H1 (cell line): ENCODE measurements around the gene ZSWIM6. TPM values are rescaled to one million over a fixed set of nuclear protein-coding genes. Genes with fewer than 3 reads are reported as not detected.

Experiments used
- BACH1 ChIP-seq: IDR thresholded peaks from 2 replicates; pipeline ENCODE4 v1.6.1; 2012; ENCODE audit warnings: low read length, improper control_type of control experiment
- CBX8 ChIP-seq: fragments of 300-800, 300-1000 bp; sonication (generic); IDR thresholded peaks from 2 replicates; pipeline ENCODE4 v1.7.1; 2016; ENCODE audit warnings: low read depth, low read length, borderline replicate concordance
- CREB1 ChIP-seq: IDR thresholded peaks from 2 replicates; pipeline ENCODE4 v1.6.1; 2012; ENCODE audit warnings: inconsistent platforms
- EZH2 ChIP-seq: fragments of 200-600 bp; sonication (generic); IDR thresholded peaks from 2 replicates; pipeline ENCODE4 v1.7.1; 2012; ENCODE audit warnings: low read depth, mild to moderate bottlenecking, moderate library complexity, low read length, inconsistent platforms; ENCODE audit not compliant: severe bottlenecking
- GABPA ChIP-seq: IDR thresholded peaks from 2 replicates; pipeline ENCODE4 v1.6.1; 2011; ENCODE audit warnings: mild to moderate bottlenecking, low read length, moderate library complexity, borderline replicate concordance; ENCODE audit not compliant: insufficient read depth
- RFX5 ChIP-seq: IDR thresholded peaks from 2 replicates; pipeline ENCODE4 v1.6.1; 2011; ENCODE audit warnings: low read depth, low read length, improper control_type of control experiment, borderline replicate concordance
- polyA plus RNA-seq, 7 experiments: library from polyadenylated mRNA; depleted of rRNA in 3 of 7; stranded (reverse) in 5 of 7; unstranded in 2 of 7; fragments of >200 nt in 5 of 7; fragments of 200-250 nt in 2 of 7; gene quantifications; 1 replicate in 5 of 7; 2 replicates in 1 of 7; 4 replicates in 1 of 7; pipeline versions ENCODE4 v1.2.1 to v1.2.3, GENCODE V29; 2011 to 2013; ENCODE audit warnings: missing spikeins in 2 of 7, mixed read lengths in 2 of 7
- total RNA-seq: library from RNA; stranded (reverse); fragmentation: NEBNext Ultra II Directional; extraction: Animal tissue kit (Norgen Biotek cat#: 25700); gene quantifications from 2 replicates; pipeline ENCODE4 v1.2.1, GENCODE V29; 2021

ZSWIM6 gene
- total and polyA plus RNA-seq, 2 of the 8 experiments (the other 6 are each of a cell fraction or from before 2014, with no cell fraction given): 7.9 to 12.4 TPM

- TF ChIP-seq BACH1: no peak
- TF ChIP-seq GABPA: no peak
- TF ChIP-seq CBX8: no peak
- no peak for TF ChIP-seq EZH2
- TF ChIP-seq CREB1: no peak
- no peak for TF ChIP-seq RFX5
Measured at GRCh38 chr5:61466017-61466416, 134.0 kb downstream of the ZSWIM6 start (continued).
